Parathyroid adenoma (tissue), 2 donors: ENCODE data around the gene ARHGAP26.

Source experiments
- H2AFZ ChIP-seq: fragments of 300-600 bp; sonication (generic); one replicate; pipeline ENCODE4 v1.7.0; 2017; ENCODE audit warnings: antibody characterized with exemption, mild to moderate bottlenecking
- H3K27ac ChIP-seq: fragments of 300-600 bp; sonication (generic); one replicate; pipeline ENCODE4 v1.7.0; 2017
- H3K27me3 ChIP-seq: fragments of 300-600 bp; sonication (generic); one replicate; pipeline ENCODE4 v1.7.0; 2017; ENCODE audit warnings: low read length; ENCODE audit not compliant: control insufficient read depth, insufficient read depth
- H3K36me3 ChIP-seq: fragments of 300-600 bp; sonication (generic); one replicate; pipeline ENCODE4 v1.7.0; 2017; ENCODE audit warnings: low read length; ENCODE audit not compliant: control insufficient read depth, insufficient read depth
- H3K4me1 ChIP-seq: fragments of 300-600 bp; sonication (generic); one replicate; pipeline ENCODE4 v1.7.0; 2017; ENCODE audit warnings: control low read depth
- H3K4me2 ChIP-seq: fragments of 300-600 bp; sonication (generic); one replicate; pipeline ENCODE4 v1.7.0; 2017; ENCODE audit warnings: low read length
- H3K4me3 ChIP-seq: fragments of 300-600 bp; sonication (generic); one replicate; pipeline ENCODE4 v1.7.0; 2017; ENCODE audit warnings: low read depth, low read length
- H3K79me2 ChIP-seq: fragments of 300-600 bp; sonication (generic); one replicate; pipeline ENCODE4 v1.7.0; 2017; ENCODE audit warnings: control low read depth
- H3K9ac ChIP-seq: fragments of 300-600 bp; sonication (generic); one replicate; pipeline ENCODE4 v1.7.0; 2017; ENCODE audit warnings: mild to moderate bottlenecking
- H3K9me3 ChIP-seq: fragments of 300-600 bp; sonication (generic); one replicate; pipeline ENCODE4 v1.7.0; 2017; ENCODE audit warnings: low read length; ENCODE audit not compliant: control insufficient read depth
- TF ChIP-seq, protein P1 (sequence below): fragments of 300-600 bp; sonication (generic); IDR thresholded peaks from one replicate; pipeline ENCODE4 v1.7.0; 2017; ENCODE audit warnings: antibody characterized with exemption, mild to moderate bottlenecking
- donor health status: primary hyperparathyroidism.

The ARHGAP26 gene

GRCh38 chr5:142724821-142725220, 45.4 kb upstream of the ARHGAP26 start:
- Histone ChIP-seq H3K4me3 (no peak overlapping the region), H3K27ac (no peak overlapping the region), H3K9me3 (no peaks in the 10 kb centered on the region), H2AFZ (no peak overlapping the region), H3K36me3 (no peaks in the 10 kb centered on the region), H3K79me2 (no peaks in the 10 kb centered on the region), H3K4me2 (no peak overlapping the region), H3K9ac (no peak overlapping the region), H3K4me1 (no peaks in the 10 kb centered on the region), H3K27me3 (no peaks in the 10 kb centered on the region)
- TF ChIP-seq, protein P1, sequence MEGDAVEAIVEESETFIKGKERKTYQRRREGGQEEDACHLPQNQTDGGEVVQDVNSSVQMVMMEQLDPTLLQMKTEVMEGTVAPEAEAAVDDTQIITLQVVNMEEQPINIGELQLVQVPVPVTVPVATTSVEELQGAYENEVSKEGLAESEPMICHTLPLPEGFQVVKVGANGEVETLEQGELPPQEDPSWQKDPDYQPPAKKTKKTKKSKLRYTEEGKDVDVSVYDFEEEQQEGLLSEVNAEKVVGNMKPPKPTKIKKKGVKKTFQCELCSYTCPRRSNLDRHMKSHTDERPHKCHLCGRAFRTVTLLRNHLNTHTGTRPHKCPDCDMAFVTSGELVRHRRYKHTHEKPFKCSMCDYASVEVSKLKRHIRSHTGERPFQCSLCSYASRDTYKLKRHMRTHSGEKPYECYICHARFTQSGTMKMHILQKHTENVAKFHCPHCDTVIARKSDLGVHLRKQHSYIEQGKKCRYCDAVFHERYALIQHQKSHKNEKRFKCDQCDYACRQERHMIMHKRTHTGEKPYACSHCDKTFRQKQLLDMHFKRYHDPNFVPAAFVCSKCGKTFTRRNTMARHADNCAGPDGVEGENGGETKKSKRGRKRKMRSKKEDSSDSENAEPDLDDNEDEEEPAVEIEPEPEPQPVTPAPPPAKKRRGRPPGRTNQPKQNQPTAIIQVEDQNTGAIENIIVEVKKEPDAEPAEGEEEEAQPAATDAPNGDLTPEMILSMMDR = no peak

DNA sequence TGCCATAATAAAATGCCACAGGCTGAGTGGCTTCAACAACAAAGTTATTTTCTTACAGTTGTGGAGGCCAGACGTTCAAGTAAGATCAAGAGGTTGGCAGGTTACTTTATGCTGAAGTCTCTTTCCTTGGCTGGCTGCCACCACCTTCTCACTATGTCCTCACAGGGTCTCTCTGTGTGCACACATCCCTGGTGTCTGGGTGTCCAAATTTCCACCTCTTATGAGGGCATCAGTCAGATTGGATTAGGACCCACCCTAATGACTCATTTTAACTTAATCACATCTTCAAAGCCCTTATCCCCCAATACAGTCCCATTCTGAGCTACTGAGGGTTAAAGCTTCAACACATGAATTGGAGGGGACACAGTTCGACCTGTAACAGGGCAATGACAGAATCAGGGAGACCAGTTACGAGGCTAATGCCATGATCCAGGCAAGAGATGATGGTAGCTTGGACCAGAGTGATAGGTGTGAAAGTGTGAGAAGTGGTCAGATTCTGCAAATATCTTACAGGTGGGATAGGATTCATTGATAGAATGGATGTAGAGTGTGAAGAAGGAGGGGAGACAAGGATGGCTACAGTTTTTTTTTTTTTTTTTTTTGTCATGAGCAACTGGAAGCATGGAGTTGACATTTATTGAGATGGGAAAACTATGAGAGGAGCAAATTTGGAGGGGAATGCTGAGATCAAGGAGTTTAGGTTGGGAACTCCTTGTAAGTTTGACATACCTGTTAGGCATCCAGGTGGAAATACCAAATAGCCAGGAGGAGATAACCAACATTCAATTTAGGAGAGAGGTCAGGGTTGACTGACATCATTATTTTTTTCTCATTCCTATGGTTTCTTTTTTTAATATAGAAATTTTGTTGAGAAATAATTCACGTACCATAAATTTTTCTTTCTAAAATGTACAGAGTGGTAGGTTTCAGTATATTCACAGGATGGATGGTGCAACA, 44.7 kb upstream of the ARHGAP26 start:
- Histone ChIP-seq H2AFZ (no peak overlapping the region), H3K27ac (no peak overlapping the region), H3K79me2 (no peaks in the 10 kb centered on the region), H3K4me2 (no peak overlapping the region), H3K4me1 (no peaks in the 10 kb centered on the region), H3K36me3 (no peaks in the 10 kb centered on the region), H3K9ac (no peak overlapping the region), H3K9me3 (no peaks in the 10 kb centered on the region), H3K27me3 (no peaks in the 10 kb centered on the region), H3K4me3 (no peak overlapping the region)
- TF ChIP-seq, protein P1 = no peak

DNA sequence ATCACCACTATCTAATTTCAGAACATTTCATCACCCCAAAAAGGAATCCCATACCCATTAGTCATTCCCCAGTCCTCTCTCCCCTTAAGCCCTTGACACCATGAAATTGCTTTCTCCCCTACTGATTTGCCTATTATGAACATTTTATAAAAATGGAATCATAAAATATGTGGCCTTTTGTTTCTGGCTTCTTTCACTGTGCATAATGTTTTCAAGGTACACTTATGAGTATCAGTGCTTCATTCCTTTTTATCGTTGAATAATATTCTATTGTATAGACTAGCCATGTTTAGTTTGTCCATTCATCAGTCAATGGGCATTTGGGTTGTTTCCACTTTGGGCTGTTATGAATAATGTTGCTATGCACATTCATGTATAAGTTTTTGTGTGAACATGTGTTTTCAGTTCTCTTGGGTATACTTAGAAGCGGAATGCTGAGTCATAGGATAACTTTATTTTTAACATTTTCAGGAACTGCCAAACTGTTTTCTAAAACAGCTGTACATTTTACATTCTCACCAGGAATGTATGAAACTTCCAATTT, 43.9 kb upstream of the ARHGAP26 start:
- Histone ChIP-seq H2AFZ (no peak overlapping the region), H3K4me2 (no peak overlapping the region), H3K27me3 (no peaks in the 10 kb centered on the region), H3K36me3 (no peaks in the 10 kb centered on the region), H3K9ac (no peak overlapping the region), H3K4me1 (no peaks in the 10 kb centered on the region), H3K9me3 (no peaks in the 10 kb centered on the region), H3K4me3 (no peak overlapping the region), H3K27ac (no peak overlapping the region), H3K79me2 (no peaks in the 10 kb centered on the region)
- TF ChIP-seq, protein P1 = no peak

GRCh38 chr5:142727735-142728047, 42.5 kb upstream of the ARHGAP26 start:
- H3K27ac ChIP-seq = no peak overlapping the region
- H3K27me3 ChIP-seq = no peaks in the 10 kb centered on the region
- no peaks in the 10 kb centered on the region for H3K9me3 ChIP-seq
- TF ChIP-seq, protein P1 = no peak
- no peaks in the 10 kb centered on the region for H3K79me2 ChIP-seq
- H3K4me1 ChIP-seq = no peaks in the 10 kb centered on the region
- H3K4me2 ChIP-seq = no peak overlapping the region
- no peak overlapping the region for H2AFZ ChIP-seq
- no peak overlapping the region for H3K9ac ChIP-seq
- no peaks in the 10 kb centered on the region for H3K36me3 ChIP-seq
- H3K4me3 ChIP-seq = no peak overlapping the region
